ENCODE measurements around the gene LCN10.

Gene LCN10

GRCh38 chr9:136738960-136739359, 3.8 kb downstream of the LCN10 start:
- DNase-seq (no peak), ATAC-seq (no peak)

- ATAC-seq = no peak
These were observed 6.8 kb downstream of the LCN10 start for GRCh38 chr9:136735812-136736480.

GRCh38 chr9:136734837-136735496, 7.8 kb downstream of the LCN10 start:
- DNase-seq = no peak
- ATAC-seq = peak; percentile 21

More at GRCh38 chr9:136735812-136736480, 6.8 kb downstream of the LCN10 start:
- no peak for DNase-seq

GRCh38 chr9:136733611-136734010, 9.1 kb downstream of the LCN10 start:
- ATAC-seq (no peak), DNase-seq (no peak)

- no peak for DNase-seq
- no peak for ATAC-seq
These were observed 10.1 kb downstream of the LCN10 start for GRCh38 chr9:136732444-136733178.

GRCh38 chr9:136729926-136730325, 12.8 kb downstream of the LCN10 start:
- no peak for DNase-seq
- ATAC-seq = no peak

GRCh38 chr9:136729144-136729543, 13.6 kb downstream of the LCN10 start:
- no peak for DNase-seq
- ATAC-seq = peak; percentile 15

GRCh38 chr9:136728548-136729123, 14.1 kb downstream of the LCN10 start:
- peak; percentile 7 for ATAC-seq
- DNase-seq = no peak

- peak; percentile 95 for DNase-seq
- ATAC-seq = peak; percentile 61
These were observed 14.6 kb downstream of the LCN10 start for GRCh38 chr9:136728080-136728547.

GRCh38 chr9:136726631-136727191, 16.0 kb downstream of the LCN10 start:
- DNase-seq = no peak
- no peak for ATAC-seq

- no peak for DNase-seq
- no peak for ATAC-seq
These were observed 16.6 kb downstream of the LCN10 start for GRCh38 chr9:136726118-136726517.

- ATAC-seq (no peak), DNase-seq (no peak)
These were observed 17.1 kb downstream of the LCN10 start for GRCh38 chr9:136725612-136726011.

- ATAC-seq (no peak), DNase-seq (no peak)
These were observed 18.0 kb downstream of the LCN10 start for GRCh38 chr9:136724772-136725171.

- DNase-seq (no peak), ATAC-seq (no peak)
These were observed 18.8 kb downstream of the LCN10 start for GRCh38 chr9:136723989-136724388.

GRCh38 chr9:136723362-136723976, 19.3 kb downstream of the LCN10 start:
- ATAC-seq = no peak
- DNase-seq = no peak

GRCh38 chr9:136722969-136723356, 19.8 kb downstream of the LCN10 start:
- no peak for DNase-seq
- peak; percentile 5 for ATAC-seq

GRCh38 chr9:136722093-136722968, 20.4 kb downstream of the LCN10 start:
- DNase-seq (no peak), ATAC-seq (no peak)

- ATAC-seq (no peak), DNase-seq (no peak)
These were observed 21.2 kb downstream of the LCN10 start for GRCh38 chr9:136721339-136722092.

GRCh38 chr9:136720898-136721338, 21.8 kb downstream of the LCN10 start:
- DNase-seq (no peak), ATAC-seq (no peak)

- no peak for ATAC-seq
- DNase-seq = no peak
These were observed 22.4 kb downstream of the LCN10 start for GRCh38 chr9:136720251-136720897.
